ENCODE results near the gene ASPG.

Gene ASPG

GRCh38 chr14:104115131-104115600 is 29.7 kb downstream of the ASPG start:
- in situ Hi-C loops (cut with HindIII; ENCODE audit: low sequenced_read_pairs), result no loop called here

- in situ Hi-C loops (cut with HindIII; ENCODE audit: low sequenced_read_pairs), result no loop called here
Observed at GRCh38 chr14:104115691-104116287, 30.3 kb downstream of the ASPG start.

DNA sequence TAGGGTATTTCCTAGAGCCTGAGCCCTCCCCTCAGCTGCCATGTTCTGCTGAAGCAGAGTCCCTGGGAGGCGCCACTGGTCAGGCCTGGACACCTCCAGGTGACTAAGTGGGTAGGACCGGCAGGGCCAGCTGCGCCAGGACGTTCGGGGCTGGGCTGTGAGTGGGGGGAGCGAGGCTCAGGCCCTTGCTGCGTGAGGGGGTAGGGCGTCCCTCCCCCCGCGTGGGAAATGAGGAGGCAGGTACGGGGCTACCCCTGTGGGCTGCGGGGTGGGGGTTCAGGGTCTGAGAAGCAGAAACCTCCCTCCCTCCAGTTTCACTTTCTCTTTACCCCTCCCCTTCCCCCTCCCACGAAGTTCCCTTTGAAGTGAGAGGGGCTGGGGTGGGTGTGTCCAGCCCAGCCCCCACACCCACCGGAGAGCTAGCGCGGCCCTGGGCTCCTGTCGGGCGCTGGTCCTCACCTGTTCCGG is 30.8 kb downstream of the ASPG start:
- in situ Hi-C loops (cut with HindIII; ENCODE audit: low sequenced_read_pairs), result no loop called here

GRCh38 chr14:104116756-104117340 is 31.3 kb downstream of the ASPG start:
- in situ Hi-C loops (cut with HindIII; ENCODE audit: low sequenced_read_pairs), result no loop called here

DNA sequence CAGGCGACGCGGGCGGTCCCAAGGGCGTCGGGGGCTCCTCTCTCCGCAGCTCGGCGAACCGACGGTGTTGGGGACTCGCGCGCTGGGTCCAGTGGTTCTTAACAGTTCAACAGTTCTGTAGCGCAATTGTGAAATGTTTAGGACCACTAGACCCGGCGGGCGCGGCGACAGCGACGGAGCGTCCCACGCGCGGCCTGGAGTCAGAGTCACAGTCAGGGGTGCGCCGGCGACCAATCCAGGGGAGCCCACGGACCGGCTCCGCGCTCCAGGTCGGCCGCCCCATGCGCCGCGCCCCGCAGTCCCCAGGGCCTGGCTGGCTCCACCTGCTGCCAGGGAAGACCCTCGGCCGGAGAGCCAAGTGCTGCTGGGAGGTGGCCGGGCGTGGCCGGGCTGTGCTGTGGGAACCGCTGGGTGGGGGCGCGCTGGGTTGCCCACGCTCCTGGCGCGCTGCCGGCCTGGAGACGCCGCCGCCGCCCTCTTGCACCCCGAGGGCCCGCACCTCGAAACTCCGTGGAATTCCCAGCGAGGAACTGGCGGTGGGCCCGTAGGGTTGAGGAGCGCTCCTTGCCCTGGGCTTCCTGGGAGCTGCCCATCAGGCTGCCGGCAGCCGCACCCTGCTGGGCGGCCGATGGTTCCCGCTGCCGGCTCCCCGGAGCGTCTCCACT is 32.0 kb downstream of the ASPG start:
- in situ Hi-C loops (cut with HindIII; ENCODE audit: low sequenced_read_pairs), result no loop called here

- in situ Hi-C loops (cut with HindIII; ENCODE audit: low sequenced_read_pairs), result no loop called here
Observed at GRCh38 chr14:104118006-104118844, 32.7 kb downstream of the ASPG start.

DNA sequence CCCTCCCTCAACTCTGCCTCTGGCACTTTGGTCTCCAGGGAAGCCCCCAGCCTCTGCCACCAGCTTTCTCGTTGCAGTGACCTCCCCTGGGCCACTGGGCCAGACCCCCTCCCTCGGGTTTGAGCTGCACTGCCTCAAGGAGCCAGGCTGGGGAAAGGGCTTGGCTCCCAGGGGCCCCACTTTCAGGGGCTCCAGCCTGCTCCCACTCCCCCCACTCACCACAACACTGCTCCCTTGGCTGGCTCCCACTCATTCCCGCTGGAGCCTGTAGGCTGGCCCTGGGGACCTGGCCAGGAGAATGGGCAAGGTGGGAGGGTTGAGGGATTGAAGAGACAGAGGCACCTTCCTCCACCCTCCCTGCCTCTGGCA is 33.6 kb downstream of the ASPG start:
- in situ Hi-C loops (cut with HindIII; ENCODE audit: low sequenced_read_pairs), result no loop called here

DNA sequence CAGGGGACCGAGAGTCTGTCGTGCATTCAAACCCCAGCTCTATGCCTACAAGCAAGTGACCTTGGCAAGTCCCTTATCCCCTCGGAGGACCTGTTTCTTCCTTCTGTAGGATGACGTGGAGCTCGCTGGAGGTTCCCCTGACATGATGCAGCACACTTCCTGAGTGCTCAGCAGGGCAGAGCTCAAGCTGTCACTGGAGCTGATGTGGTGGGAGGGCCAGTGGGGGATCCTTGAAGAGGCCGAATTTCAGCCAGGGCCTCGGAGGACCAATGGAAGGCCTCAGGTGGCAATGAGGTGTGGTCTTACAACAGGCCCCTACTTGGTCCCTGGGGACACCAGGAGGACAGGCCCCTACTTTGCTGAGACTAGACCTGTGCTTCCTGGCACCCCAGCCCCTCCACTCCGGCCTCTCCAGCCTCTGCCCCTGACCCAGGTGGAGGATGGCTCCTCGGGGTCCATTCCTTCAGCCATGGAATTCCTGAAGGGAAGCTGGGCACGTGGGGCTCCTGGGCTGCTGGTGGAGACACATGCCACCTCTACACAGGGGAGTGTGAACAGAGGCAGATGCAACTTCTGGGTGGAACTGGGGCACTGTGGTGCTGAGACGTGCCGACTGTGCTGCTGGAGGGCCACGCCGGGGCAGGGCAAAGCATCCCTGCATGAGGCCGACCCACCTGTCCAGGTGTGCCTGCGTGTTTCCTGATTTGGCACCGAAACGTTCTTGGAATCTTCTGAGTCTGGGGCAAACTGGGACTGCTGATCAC is 34.2 kb downstream of the ASPG start:
- in situ Hi-C loops (cut with HindIII; ENCODE audit: low sequenced_read_pairs), result no loop called here

DNA sequence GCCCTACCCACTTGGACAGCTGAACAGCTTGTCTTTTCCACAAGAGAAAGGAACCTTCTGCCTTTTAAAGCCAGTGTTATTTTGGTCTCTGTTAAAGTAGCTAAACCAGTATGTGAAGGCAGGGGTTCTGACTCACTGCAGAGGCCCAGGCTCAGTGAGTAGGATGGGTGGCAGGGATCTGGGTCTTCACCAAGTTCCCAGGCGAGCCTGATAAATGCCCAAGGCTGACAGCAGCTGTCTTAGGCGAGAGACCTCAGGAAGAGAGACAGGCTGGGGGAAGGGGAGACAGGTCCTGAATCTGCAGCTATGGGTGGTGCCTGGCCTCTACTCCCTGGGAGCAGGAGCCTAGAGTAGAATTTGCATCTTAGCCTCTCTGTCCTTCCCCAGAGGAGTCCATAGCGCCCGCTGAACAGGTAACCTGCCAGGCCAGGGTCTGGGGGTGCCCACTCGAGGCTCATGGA is 34.8 kb downstream of the ASPG start:
- in situ Hi-C loops (cut with HindIII; ENCODE audit: low sequenced_read_pairs), result no loop called here

GRCh38 chr14:104121142-104121541 is 35.6 kb downstream of the ASPG start:
- in situ Hi-C loops (cut with HindIII; ENCODE audit: low sequenced_read_pairs), result no loop called here

DNA sequence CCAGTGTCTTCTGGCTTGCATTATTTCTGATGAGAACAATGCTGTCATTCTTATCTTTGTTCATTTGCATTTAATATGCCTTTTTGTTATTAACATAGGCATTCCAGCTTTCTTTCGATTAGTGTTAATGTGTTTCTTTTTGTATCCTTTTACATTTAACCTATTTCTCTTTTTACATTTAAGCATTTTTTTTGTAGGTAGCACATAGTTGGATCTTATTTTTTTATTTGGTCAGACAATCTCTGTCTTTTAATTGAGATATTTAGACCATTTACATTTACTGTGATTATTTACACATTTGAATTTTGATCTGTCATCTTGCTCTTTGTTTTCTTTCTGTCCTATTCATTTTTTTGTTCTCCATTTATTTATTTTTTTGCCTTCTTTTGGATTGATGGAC is 38.4 kb downstream of the ASPG start:
- in situ Hi-C loops (cut with HindIII; ENCODE audit: low sequenced_read_pairs), result no loop called here

DNA sequence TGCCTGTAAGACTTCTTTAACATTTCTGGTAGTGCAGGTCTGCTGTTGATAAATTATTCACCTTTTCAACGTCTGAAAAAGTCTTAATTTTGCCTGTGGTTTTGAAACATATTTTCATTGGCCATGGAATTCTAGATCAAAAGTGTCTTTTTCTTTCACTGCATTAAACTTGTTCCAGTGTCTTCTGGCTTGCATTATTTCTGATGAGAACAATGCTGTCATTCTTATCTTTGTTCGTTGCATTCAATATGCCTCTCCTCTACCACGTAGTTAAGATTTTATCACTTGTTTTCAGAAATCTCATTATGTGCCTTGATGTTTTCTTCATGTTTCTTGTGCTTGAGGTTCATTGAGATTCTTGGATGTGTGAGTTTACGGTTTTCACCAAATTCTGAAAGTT is 39.5 kb downstream of the ASPG start:
- in situ Hi-C loops (cut with HindIII; ENCODE audit: low sequenced_read_pairs), result no loop called here

GRCh38 chr14:104126753-104127152 is 41.3 kb downstream of the ASPG start:
- in situ Hi-C loops (cut with HindIII; ENCODE audit: low sequenced_read_pairs), result no loop called here

- in situ Hi-C loops (cut with HindIII; ENCODE audit: low sequenced_read_pairs), result no loop called here
Observed at GRCh38 chr14:104128981-104129380, 43.5 kb downstream of the ASPG start.

- in situ Hi-C loops (cut with HindIII; ENCODE audit: low sequenced_read_pairs), result no loop called here
Observed at GRCh38 chr14:104129556-104129955, 44.1 kb downstream of the ASPG start.

DNA sequence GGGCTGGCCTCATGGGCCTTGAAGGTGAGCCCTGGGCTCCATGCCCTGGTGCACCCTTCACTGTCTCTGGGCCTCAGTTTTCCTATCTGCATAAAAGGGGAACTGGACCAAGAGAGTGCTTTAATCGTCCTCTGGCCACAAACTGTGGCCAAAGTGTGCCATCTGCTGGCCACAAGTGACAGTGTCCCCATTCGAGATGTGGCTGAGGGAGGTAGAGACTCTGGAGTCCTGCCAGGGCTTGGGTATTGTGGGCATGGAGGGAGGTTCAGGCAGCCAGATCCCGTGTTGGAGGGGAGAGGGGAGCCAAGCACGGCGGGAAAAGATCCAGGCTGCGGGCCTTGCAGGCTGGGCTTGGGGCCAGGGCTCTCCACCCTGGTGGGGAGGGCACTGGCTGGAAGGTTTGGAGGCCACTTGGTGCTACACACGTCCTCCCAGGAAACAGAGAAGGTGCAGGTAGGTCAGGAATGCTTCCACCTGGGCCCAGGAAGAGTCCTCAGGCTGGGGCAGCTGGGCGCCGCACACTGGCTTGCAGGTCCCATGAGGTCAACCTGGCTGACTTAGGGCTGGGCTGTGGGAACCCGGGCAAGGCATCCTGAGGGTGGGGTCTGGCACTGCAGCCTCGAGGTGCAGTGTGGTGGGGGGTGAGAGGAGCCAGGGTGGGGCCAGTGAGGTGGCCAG is 45.6 kb downstream of the ASPG start:
- in situ Hi-C loops (cut with HindIII; ENCODE audit: low sequenced_read_pairs), result no loop called here

DNA sequence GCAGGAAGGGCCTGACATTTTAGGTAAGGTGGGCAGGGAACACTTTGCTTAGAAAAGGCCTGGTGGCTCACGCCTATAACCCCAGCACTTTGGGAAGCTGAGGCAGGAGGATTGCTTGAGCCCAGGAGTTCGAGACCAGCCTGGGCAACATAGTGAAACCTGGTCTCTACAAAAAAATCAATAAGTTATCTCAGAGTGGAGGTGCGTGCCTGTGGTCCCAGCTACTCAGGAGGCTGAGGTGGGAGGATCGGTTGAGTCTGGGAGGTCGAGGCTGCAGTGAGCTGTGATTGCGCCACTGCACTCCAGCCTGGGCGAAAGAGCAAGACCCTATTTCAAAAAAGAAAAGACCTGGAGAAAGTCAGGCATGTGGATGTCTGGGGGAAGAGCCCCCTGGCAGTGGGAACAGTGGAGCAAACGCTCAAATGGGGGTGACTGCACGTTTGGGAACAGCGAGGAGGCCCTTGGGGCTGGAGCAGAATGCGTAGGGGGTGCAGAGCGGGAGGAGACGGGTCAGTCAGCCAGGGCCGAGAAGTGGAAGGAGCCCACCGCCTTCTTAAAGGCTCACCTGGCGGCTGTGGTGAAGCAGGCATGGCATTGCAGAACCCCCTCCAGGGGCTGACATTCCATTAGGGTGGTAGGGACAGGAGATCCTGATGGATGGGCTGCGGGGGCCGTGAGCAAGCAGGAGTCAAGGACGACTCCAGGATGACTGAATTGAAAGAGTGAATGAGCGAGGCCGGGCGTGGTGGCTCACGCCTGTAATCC is 46.6 kb downstream of the ASPG start:
- in situ Hi-C loops (cut with HindIII; ENCODE audit: low sequenced_read_pairs), result no loop called here

DNA sequence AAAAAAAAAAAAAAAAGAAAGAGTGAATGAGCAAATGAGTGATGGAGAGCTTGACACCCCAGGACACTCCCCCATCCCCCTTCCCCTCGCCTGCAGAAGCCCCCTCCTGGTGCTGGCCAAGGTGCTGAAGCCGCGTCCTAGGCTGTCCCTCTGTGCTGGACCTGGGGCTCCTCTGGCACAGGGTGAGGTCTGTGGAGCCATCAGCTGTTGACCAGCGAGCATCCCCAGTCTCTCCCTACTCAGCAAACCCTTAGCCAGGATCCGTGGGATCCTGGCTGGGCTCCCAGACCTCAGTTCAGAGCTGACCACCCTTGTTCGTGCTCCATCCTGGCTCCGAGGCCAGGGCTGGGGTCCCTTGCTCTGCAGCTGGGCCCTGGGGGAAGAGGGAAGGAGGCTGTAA is 47.5 kb downstream of the ASPG start:
- in situ Hi-C loops (cut with HindIII; ENCODE audit: low sequenced_read_pairs), result no loop called here

DNA sequence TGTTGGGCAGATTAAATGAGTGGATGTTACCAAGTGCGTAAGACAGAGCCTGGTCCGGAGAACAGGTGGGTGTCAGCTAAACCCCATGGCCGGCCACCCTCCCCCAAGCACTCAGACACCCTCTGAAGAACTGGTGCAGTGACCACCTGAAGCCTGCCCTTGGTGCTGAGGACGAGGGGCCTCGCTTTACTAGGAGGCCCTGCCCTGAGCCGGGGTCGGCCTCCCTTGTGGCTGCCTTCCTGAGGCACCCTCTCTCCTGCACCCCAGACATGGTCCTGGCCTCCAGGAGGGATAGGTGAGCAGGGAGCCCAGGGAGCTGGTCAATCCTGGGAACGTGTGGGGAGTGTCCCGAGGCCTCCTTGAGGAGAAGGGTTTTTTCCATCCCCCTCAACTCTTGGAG is 48.0 kb downstream of the ASPG start:
- in situ Hi-C loops (cut with HindIII; ENCODE audit: low sequenced_read_pairs), result no loop called here
